ENCODE data around the gene SLC7A5.

SLC7A5 gene

GRCh38 chr16:87806261-87806640, 63.1 kb downstream of the SLC7A5 start:
- CTCF ChIA-PET, result interaction anchor here (0.9 kb wide), 1 partner anchor 12 kb away, joined by 4 read pairs; no protein-coding TSS in a partner anchor
- DNase-seq (ENCODE audit: extremely low spot score), result no peak
- TF ChIP-seq ELF4 (IDR thresholded peaks at IDR 0.05) (no peak), SUZ12 (IDR thresholded peaks at IDR 0.05) (no peak), FOXK2 (IDR thresholded peaks at IDR 0.05) (no peak), BHLHE40 (IDR thresholded peaks at IDR 0.05; ENCODE audit: borderline replicate concordance) (no peak), TARDBP (IDR thresholded peaks at IDR 0.05) (no peak), SP1 (IDR thresholded peaks at IDR 0.05) (no peak), ZNF384 (IDR thresholded peaks at IDR 0.05) (no peak), L3MBTL2 (conservative IDR thresholded peaks at IDR 0.05) (no peak), FOXM1 (IDR thresholded peaks at IDR 0.05; ENCODE audit: borderline replicate concordance) (no peak), ARNT (IDR thresholded peaks at IDR 0.05) (no peak), LEF1 (IDR thresholded peaks at IDR 0.05; ENCODE audit: borderline replicate concordance) (no peak), FOXA1 (IDR thresholded peaks at IDR 0.05) (no peak), CTBP1 (IDR thresholded peaks at IDR 0.05; ENCODE audit: borderline replicate concordance) (no peak), HDGF (IDR thresholded peaks at IDR 0.05; ENCODE audit: borderline replicate concordance) (no peak), NFRKB (IDR thresholded peaks at IDR 0.05) (no peak)
- TF ChIP-seq, protein P1, sequence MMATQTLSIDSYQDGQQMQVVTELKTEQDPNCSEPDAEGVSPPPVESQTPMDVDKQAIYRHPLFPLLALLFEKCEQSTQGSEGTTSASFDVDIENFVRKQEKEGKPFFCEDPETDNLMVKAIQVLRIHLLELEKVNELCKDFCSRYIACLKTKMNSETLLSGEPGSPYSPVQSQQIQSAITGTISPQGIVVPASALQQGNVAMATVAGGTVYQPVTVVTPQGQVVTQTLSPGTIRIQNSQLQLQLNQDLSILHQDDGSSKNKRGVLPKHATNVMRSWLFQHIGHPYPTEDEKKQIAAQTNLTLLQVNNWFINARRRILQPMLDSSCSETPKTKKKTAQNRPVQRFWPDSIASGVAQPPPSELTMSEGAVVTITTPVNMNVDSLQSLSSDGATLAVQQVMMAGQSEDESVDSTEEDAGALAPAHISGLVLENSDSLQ (IDR thresholded peaks at IDR 0.05), result no peak
- POLR2A ChIA-PET, result interaction anchor here (0.9 to 1.2 kb wide), 2 partner anchors 13 to 40 kb away, joined by 3 to 5 read pairs; partner anchors contain the start of gene KLHDC4

GRCh38 chr16:87803385-87803784, 65.9 kb downstream of the SLC7A5 start:
- ChIA-PET CTCF (interaction anchor here (1.5 kb wide), 1 partner anchor 47 kb away, joined by 3 read pairs; no protein-coding TSS in a partner anchor), POLR2A (interaction anchor here (1.1 kb wide), 1 partner anchor 25 kb away, joined by 3 read pairs; no protein-coding TSS in a partner anchor)
- no peak for DNase-seq (ENCODE audit: extremely low spot score)
- no peak for TF ChIP-seq FOXM1 (IDR thresholded peaks at IDR 0.05; ENCODE audit: borderline replicate concordance)
- TF ChIP-seq FOXA1 (IDR thresholded peaks at IDR 0.05), result no peak
- TF ChIP-seq BHLHE40 (IDR thresholded peaks at IDR 0.05; ENCODE audit: borderline replicate concordance), result no peak
- no peak for TF ChIP-seq CTBP1 (IDR thresholded peaks at IDR 0.05; ENCODE audit: borderline replicate concordance)
- no peak for TF ChIP-seq FOXK2 (IDR thresholded peaks at IDR 0.05)
- TF ChIP-seq ARNT (IDR thresholded peaks at IDR 0.05), result no peak
- TF ChIP-seq SP1 (IDR thresholded peaks at IDR 0.05), result no peak
- no peak for TF ChIP-seq ELF4 (IDR thresholded peaks at IDR 0.05)
- TF ChIP-seq, protein P1 (IDR thresholded peaks at IDR 0.05), result no peak
- no peak for TF ChIP-seq ZNF384 (IDR thresholded peaks at IDR 0.05)
- no peak for TF ChIP-seq LEF1 (IDR thresholded peaks at IDR 0.05; ENCODE audit: borderline replicate concordance)
- no peak for TF ChIP-seq SUZ12 (IDR thresholded peaks at IDR 0.05)
- no peak for TF ChIP-seq TARDBP (IDR thresholded peaks at IDR 0.05)
- no peak for TF ChIP-seq NFRKB (IDR thresholded peaks at IDR 0.05)
- TF ChIP-seq L3MBTL2 (conservative IDR thresholded peaks at IDR 0.05), result no peak
- TF ChIP-seq HDGF (IDR thresholded peaks at IDR 0.05; ENCODE audit: borderline replicate concordance), result no peak

GRCh38 chr16:87802670-87803069, 66.6 kb downstream of the SLC7A5 start:
- TF ChIP-seq FOXA1 (IDR thresholded peaks at IDR 0.05) (no peak), SUZ12 (IDR thresholded peaks at IDR 0.05) (no peak), ZNF384 (IDR thresholded peaks at IDR 0.05) (no peak), FOXM1 (IDR thresholded peaks at IDR 0.05; ENCODE audit: borderline replicate concordance) (no peak), ARNT (IDR thresholded peaks at IDR 0.05) (no peak), LEF1 (IDR thresholded peaks at IDR 0.05; ENCODE audit: borderline replicate concordance) (no peak), HDGF (IDR thresholded peaks at IDR 0.05; ENCODE audit: borderline replicate concordance) (no peak), BHLHE40 (IDR thresholded peaks at IDR 0.05; ENCODE audit: borderline replicate concordance) (no peak), NFRKB (IDR thresholded peaks at IDR 0.05) (no peak), SP1 (IDR thresholded peaks at IDR 0.05) (no peak), FOXK2 (IDR thresholded peaks at IDR 0.05) (no peak)
- TF ChIP-seq, protein P1 (IDR thresholded peaks at IDR 0.05), result no peak
- DNase-seq (ENCODE audit: extremely low spot score), result no peak
- CTCF ChIA-PET, result no interaction called here
- POLR2A ChIA-PET, result no interaction called here

DNA sequence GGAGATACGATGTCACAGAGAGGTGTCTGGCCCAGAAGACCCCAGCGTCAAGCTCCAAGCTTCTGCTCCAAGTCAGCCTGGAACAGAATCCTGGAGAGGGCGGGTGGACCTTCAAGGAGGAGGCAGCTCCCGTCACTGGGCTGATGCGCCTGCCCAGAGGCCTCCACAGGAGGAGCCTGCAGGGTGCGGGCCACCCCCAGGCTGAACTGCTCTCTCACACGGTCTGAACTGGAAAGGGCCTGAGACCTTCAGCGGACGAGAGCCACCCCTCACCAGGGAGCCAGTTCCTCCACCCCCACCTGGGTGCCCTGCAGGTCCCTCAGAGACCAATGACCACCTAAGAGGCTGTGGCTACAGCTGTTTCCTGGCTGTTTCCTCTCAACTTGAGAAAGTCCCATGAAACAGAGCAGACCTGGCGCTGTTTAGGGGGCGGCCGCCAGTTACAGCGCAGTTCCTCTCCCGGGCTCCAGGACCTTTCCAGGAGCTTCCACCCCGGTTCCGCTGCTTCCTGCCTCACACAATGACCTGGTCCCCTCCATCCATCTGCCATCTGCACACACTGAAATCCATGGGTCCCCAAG, 67.5 kb downstream of the SLC7A5 start:
- TF ChIP-seq CTBP1 (IDR thresholded peaks at IDR 0.05; ENCODE audit: borderline replicate concordance) (no peak), TARDBP (IDR thresholded peaks at IDR 0.05) (no peak), LEF1 (IDR thresholded peaks at IDR 0.05; ENCODE audit: borderline replicate concordance) (no peak), FOXM1 (IDR thresholded peaks at IDR 0.05; ENCODE audit: borderline replicate concordance) (no peak), HDGF (IDR thresholded peaks at IDR 0.05; ENCODE audit: borderline replicate concordance) (no peak), ZNF384 (IDR thresholded peaks at IDR 0.05) (no peak)
- ChIA-PET CTCF (interaction anchor here (1.1 kb wide), 1 partner anchor 10 kb away, joined by 3 read pairs; no protein-coding TSS in a partner anchor), POLR2A (interaction anchor here (1.1 kb wide), 1 partner anchor 23 kb away, joined by 3 read pairs; no protein-coding TSS in a partner anchor)
- no peak for DNase-seq (ENCODE audit: extremely low spot score)

GRCh38 chr16:87800497-87800896, 68.8 kb downstream of the SLC7A5 start:
- no peak for DNase-seq (ENCODE audit: extremely low spot score)
- POLR2A ChIA-PET, result no interaction called here
- CTCF ChIA-PET, result no interaction called here
- TF ChIP-seq LEF1 (IDR thresholded peaks at IDR 0.05; ENCODE audit: borderline replicate concordance), result no peak
- TF ChIP-seq BHLHE40 (IDR thresholded peaks at IDR 0.05; ENCODE audit: borderline replicate concordance), result no peak
- TF ChIP-seq ARNT (IDR thresholded peaks at IDR 0.05), result no peak
- no peak for TF ChIP-seq SUZ12 (IDR thresholded peaks at IDR 0.05)
- no peak for TF ChIP-seq ELF4 (IDR thresholded peaks at IDR 0.05)
- TF ChIP-seq NFRKB (IDR thresholded peaks at IDR 0.05), result no peak
- no peak for TF ChIP-seq L3MBTL2 (conservative IDR thresholded peaks at IDR 0.05)
- TF ChIP-seq CTBP1 (IDR thresholded peaks at IDR 0.05; ENCODE audit: borderline replicate concordance), result no peak
- TF ChIP-seq SP1 (IDR thresholded peaks at IDR 0.05), result no peak
- no peak for TF ChIP-seq FOXA1 (IDR thresholded peaks at IDR 0.05)
- no peak for TF ChIP-seq FOXM1 (IDR thresholded peaks at IDR 0.05; ENCODE audit: borderline replicate concordance)
- no peak for TF ChIP-seq ZNF384 (IDR thresholded peaks at IDR 0.05)
- no peak for TF ChIP-seq TARDBP (IDR thresholded peaks at IDR 0.05)
- TF ChIP-seq, protein P1 (IDR thresholded peaks at IDR 0.05), result no peak
- TF ChIP-seq FOXK2 (IDR thresholded peaks at IDR 0.05), result no peak

Data from HEK293T (cell line).